Trophoblast cell (in vitro differentiated cells and primary cell): ENCODE measurements around the gene ANKRD33.

Experiments used
- DNase-seq, 2 donors: peaks; one replicate each; pipeline ENCODE4 v3.0.0-alpha.2; 2016
- H2AFZ ChIP-seq: 2 replicates; pipeline ENCODE4 v1.6.1; 2013; ENCODE audit warnings: low read length, moderate library complexity, mild to moderate bottlenecking; ENCODE audit not compliant: insufficient read depth, poor library complexity
- H2AK5ac ChIP-seq: 2 replicates; pipeline ENCODE4 v1.6.1; 2013; ENCODE audit warnings: mild to moderate bottlenecking, low read length
- H2BK120ac ChIP-seq: 2 replicates; pipeline ENCODE4 v1.6.1; 2013; ENCODE audit warnings: low read length, mild to moderate bottlenecking, moderate library complexity; ENCODE audit not compliant: insufficient read depth, poor library complexity
- H2BK12ac ChIP-seq: 2 replicates; pipeline ENCODE4 v1.6.1; 2013; ENCODE audit warnings: mild to moderate bottlenecking, low read length, moderate library complexity
- H2BK5ac ChIP-seq: 2 replicates; pipeline ENCODE4 v1.6.1; 2013; ENCODE audit warnings: low read length, low read depth, moderate library complexity, mild to moderate bottlenecking; ENCODE audit not compliant: poor library complexity
- H3K14ac ChIP-seq: 2 replicates; pipeline ENCODE4 v1.6.1; 2013; ENCODE audit warnings: mild to moderate bottlenecking, low read length
- H3K18ac ChIP-seq: 2 replicates; pipeline ENCODE4 v1.6.1; 2013; ENCODE audit warnings: mild to moderate bottlenecking, low read length
- H3K23ac ChIP-seq: 2 replicates; pipeline ENCODE4 v1.6.1; 2013; ENCODE audit warnings: low read length
- H3K27ac ChIP-seq: 2 replicates; pipeline ENCODE4 v1.5.1; 2013; ENCODE audit warnings: low read depth, mild to moderate bottlenecking, inconsistent platforms, low read length, moderate library complexity
- H3K27me3 ChIP-seq: 2 replicates; pipeline ENCODE4 v1.6.1; 2013; ENCODE audit warnings: inconsistent platforms, mild to moderate bottlenecking, low read length, moderate library complexity; ENCODE audit not compliant: insufficient read depth
- H3K36me3 ChIP-seq, 2 experiments: 1 replicate in 1 of 2; 2 replicates in 1 of 2; pipeline ENCODE4 v1.6.1; 2013; ENCODE audit warnings: low read length in 2 of 2, mild to moderate bottlenecking in 2 of 2, moderate library complexity in 1 of 2; ENCODE audit not compliant: insufficient read depth in 2 of 2, control insufficient read depth in 1 of 2
- H3K4ac ChIP-seq: 2 replicates; pipeline ENCODE4 v1.6.1; 2013; ENCODE audit warnings: low read depth, mild to moderate bottlenecking, low read length, moderate library complexity
- H3K4me1 ChIP-seq, 2 experiments: 1 replicate in 1 of 2; 2 replicates in 1 of 2; pipeline ENCODE4 v1.6.1; 2013; ENCODE audit warnings: low read length in 2 of 2, mild to moderate bottlenecking in 2 of 2, moderate library complexity in 1 of 2; ENCODE audit not compliant: insufficient read depth in 2 of 2, control insufficient read depth in 1 of 2
- H3K4me2 ChIP-seq: 2 replicates; pipeline ENCODE4 v1.6.1; 2013; ENCODE audit warnings: inconsistent platforms, mild to moderate bottlenecking, low read length, moderate library complexity
- H3K4me3 ChIP-seq: 2 replicates; pipeline ENCODE4 v1.5.1; 2013; ENCODE audit warnings: mild to moderate bottlenecking, low read depth, low read length, inconsistent platforms
- H3K79me1 ChIP-seq: one replicate; pipeline ENCODE4 v1.6.1; 2013; ENCODE audit warnings: low read length
- H3K79me2 ChIP-seq: 2 replicates; pipeline ENCODE4 v1.6.1; 2013; ENCODE audit warnings: low read length, mild to moderate bottlenecking; ENCODE audit not compliant: control insufficient read depth, insufficient read depth, poor library complexity
- H3K9ac ChIP-seq: 2 replicates; pipeline ENCODE4 v1.6.1; 2013; ENCODE audit warnings: mild to moderate bottlenecking, low read length
- H3K9me3 ChIP-seq: 2 replicates; pipeline ENCODE4 v1.6.1; 2013; ENCODE audit warnings: low read depth, mild to moderate bottlenecking, control low read depth, inconsistent platforms, low read length; ENCODE audit not compliant: insufficient read depth
- H4K12ac ChIP-seq: 2 replicates; pipeline ENCODE4 v1.6.1; 2013; ENCODE audit warnings: low read depth, mild to moderate bottlenecking, low read length, moderate library complexity
- H4K8ac ChIP-seq: 2 replicates; pipeline ENCODE4 v1.6.1; 2013; ENCODE audit warnings: low read depth, mild to moderate bottlenecking, low read length, moderate library complexity
- H4K91ac ChIP-seq: one replicate; pipeline ENCODE4 v1.6.1; 2013; ENCODE audit warnings: low read depth, mild to moderate bottlenecking, low read length, moderate library complexity
- WGBS: extraction: QIAGEN DNeasy Blood & Tissue Kit; methylation state at CpG from one replicate; pipeline ENCODE4 v1.1.7; 2013; ENCODE audit warnings: missing lambda C conversion rate; ENCODE audit not compliant: insufficient read length, insufficient coverage; ENCODE audit errors: extremely low coverage; 5-methylcytosine and 5-hydroxymethylcytosine counted together

Gene ANKRD33

DNA sequence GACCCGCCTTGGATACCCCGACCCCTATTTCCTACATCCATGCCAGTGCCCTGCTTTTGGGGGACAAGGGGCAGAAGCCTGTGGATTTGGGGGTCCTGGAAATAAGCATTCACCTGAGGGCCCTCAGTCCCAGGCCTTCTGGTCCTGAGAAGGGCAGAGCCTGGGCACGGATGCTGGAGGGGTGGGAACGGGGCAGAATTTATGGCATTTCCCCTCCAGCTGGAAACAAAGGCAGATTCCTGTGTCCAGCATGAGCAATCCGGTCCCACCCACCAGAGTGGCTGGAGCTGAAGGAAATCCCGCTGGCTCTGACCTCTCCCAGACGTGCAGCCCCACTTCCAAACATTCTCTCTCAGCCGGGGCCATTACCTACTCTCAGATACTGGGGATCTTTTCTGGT, 9.3 kb downstream of the ANKRD33 start:
- H2BK5ac ChIP-seq, result no peak overlapping the region
- no peak overlapping the region for H4K8ac ChIP-seq
- no CpG with 5 or more reads among the region's 8 CpGs for WGBS
- no peak overlapping the region for H2AK5ac ChIP-seq
- H3K18ac ChIP-seq, result no peak overlapping the region
- peaks cover 0 to 3% of the 10 kb centered on the region in 2 experiments for H3K4me1 ChIP-seq
- no peak for DNase-seq
- H3K14ac ChIP-seq, result no peak overlapping the region
- peaks cover 7% of the 10 kb centered on the region for H3K9me3 ChIP-seq
- H4K91ac ChIP-seq, result no peak overlapping the region
- no peak overlapping the region for H3K23ac ChIP-seq
- H3K4me3 ChIP-seq, result no peak overlapping the region
- H3K79me1 ChIP-seq, result no peaks in the 10 kb centered on the region
- no peak overlapping the region for H3K4me2 ChIP-seq
- no peak overlapping the region for H3K4ac ChIP-seq
- no peaks in the 10 kb centered on the region for H3K27me3 ChIP-seq
- no peak overlapping the region for H2AFZ ChIP-seq
- no peak overlapping the region for H3K27ac ChIP-seq
- no peaks in the 10 kb centered on the region for H3K79me2 ChIP-seq
- H2BK120ac ChIP-seq, result no peak overlapping the region
- no peaks in the 10 kb centered on the region for H3K36me3 ChIP-seq
- no peak overlapping the region for H2BK12ac ChIP-seq
- no peak overlapping the region for H3K9ac ChIP-seq
- H4K12ac ChIP-seq, result no peak overlapping the region

DNA sequence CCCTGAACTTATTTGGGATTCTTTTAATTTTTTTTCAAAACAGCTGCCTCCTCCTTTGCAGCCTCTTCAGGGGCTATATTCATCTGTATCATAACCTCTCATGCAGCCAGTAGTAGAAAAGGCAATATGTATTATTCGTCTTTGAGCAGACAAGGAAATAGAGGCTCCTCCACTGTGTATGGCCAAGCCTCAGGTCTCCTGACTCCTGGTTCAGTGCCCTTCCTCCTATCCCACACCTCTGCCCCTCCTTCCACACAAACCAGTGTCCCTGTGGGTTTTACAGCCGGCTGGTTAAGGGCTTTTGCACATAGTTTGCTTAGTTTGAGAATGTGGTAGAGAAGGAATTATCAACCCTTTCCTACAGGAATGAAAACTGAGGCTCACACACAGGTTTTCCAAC, 10.6 kb downstream of the ANKRD33 start:
- no CpG with 5 or more reads among the region's 2 CpGs for WGBS
- Histone ChIP-seq H3K18ac (no peak overlapping the region), H2AK5ac (no peak overlapping the region), H2BK120ac (no peak overlapping the region), H4K8ac (no peak overlapping the region), H3K4ac (no peak overlapping the region), H2AFZ (no peak overlapping the region), H3K27ac (no peak overlapping the region), H3K27me3 (no peaks in the 10 kb centered on the region), H3K23ac (no peak overlapping the region), H3K4me1 (peaks cover 0 to 3% of the 10 kb centered on the region in 2 experiments), H2BK12ac (no peak overlapping the region), H2BK5ac (no peak overlapping the region), H3K9ac (no peak overlapping the region), H3K4me2 (no peak overlapping the region), H3K36me3 (no peaks in the 10 kb centered on the region), H3K79me2 (no peaks in the 10 kb centered on the region), H4K12ac (no peak overlapping the region), H3K79me1 (no peaks in the 10 kb centered on the region), H4K91ac (no peak overlapping the region), H3K4me3 (no peak overlapping the region), H3K9me3 (peaks cover 7% of the 10 kb centered on the region), H3K14ac (no peak overlapping the region)
- no peak for DNase-seq

DNA sequence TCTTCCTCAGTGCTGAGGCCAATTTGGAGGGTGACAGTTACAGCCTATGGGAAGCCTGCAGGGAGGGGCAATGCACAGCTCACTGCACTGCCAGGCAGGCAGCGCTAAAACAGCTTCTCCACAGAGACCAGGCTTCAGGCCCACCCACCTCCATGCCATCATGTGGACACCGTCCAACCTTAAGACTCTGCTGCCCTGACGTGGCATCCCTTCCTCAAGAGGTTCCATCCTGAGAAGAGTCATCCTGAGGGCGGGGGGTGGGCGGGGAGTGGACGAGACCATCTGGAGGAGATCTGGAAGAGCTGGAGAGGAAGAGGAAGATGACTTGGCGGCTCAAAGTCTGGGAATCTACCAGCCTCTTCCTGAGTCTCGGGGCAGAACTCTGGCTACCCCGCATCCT, 11.0 kb downstream of the ANKRD33 start:
- Histone ChIP-seq H3K9ac (no peak overlapping the region), H3K79me2 (no peaks in the 10 kb centered on the region), H4K91ac (no peak overlapping the region), H3K27me3 (no peaks in the 10 kb centered on the region), H2AK5ac (no peak overlapping the region), H2BK12ac (no peak overlapping the region), H3K36me3 (no peaks in the 10 kb centered on the region), H2BK120ac (no peak overlapping the region), H3K4me2 (no peak overlapping the region), H3K18ac (no peak overlapping the region), H3K4me3 (no peak overlapping the region), H4K12ac (no peak overlapping the region), H3K27ac (no peak overlapping the region), H4K8ac (no peak overlapping the region), H3K79me1 (no peaks in the 10 kb centered on the region), H3K4ac (no peak overlapping the region), H3K9me3 (peaks cover 7% of the 10 kb centered on the region), H3K23ac (no peak overlapping the region), H3K4me1 (peaks cover 0 to 3% of the 10 kb centered on the region in 2 experiments), H3K14ac (no peak overlapping the region), H2AFZ (no peak overlapping the region), H2BK5ac (no peak overlapping the region)
- DNase-seq, result no peak
- WGBS, result no CpG with 5 or more reads among the region's 9 CpGs

DNA sequence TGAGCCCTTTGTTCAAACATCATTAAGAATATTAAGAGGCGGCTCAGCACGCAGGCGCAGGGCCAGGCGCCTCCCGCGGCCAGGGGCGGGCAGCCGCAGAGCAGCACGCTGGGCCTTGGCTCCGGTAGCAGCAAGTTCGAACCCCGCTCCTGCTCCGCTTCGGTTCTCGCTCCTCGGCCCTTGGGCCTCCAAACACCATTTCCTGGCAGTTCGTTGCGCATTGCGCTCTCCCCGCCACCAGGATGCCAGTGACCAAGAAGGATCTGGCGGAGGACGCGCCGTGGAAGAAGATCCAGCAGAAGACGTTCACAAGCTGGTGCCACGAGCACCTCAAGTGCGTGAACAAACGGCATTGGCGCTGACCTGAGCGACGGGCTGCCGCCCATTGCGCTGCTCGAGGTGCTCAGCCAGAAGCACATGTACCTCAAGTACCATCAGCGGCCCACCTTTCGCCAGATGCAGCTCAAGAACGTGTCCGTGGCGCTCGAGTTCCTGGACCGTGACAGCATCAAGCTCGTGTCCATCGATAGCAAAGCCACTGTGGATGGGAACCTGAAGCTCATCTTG, 12.5 kb downstream of the ANKRD33 start:
- Histone ChIP-seq H2AFZ (no peak overlapping the region), H3K4me1 (peaks cover 0 to 3% of the 10 kb centered on the region in 2 experiments), H4K12ac (no peak overlapping the region), H3K18ac (no peak overlapping the region), H3K79me1 (no peaks in the 10 kb centered on the region), H3K4me2 (no peak overlapping the region), H3K36me3 (no peaks in the 10 kb centered on the region), H2AK5ac (no peak overlapping the region), H3K9me3 (peaks cover 7% of the 10 kb centered on the region), H3K23ac (no peak overlapping the region), H3K27me3 (no peaks in the 10 kb centered on the region), H3K79me2 (no peaks in the 10 kb centered on the region), H3K4ac (no peak overlapping the region), H2BK5ac (no peak overlapping the region), H2BK12ac (no peak overlapping the region), H3K27ac (no peak overlapping the region), H3K4me3 (no peak overlapping the region), H3K9ac (no peak overlapping the region), H3K14ac (no peak overlapping the region), H2BK120ac (no peak overlapping the region), H4K91ac (no peak overlapping the region), H4K8ac (no peak overlapping the region)
- WGBS, result no CpG with 5 or more reads among the region's 43 CpGs
- no peak for DNase-seq
